ENCODE results near the gene EPHA5.
"Not testable (repeated sequence)": the region's sequence is repeated elsewhere in the genome, so short reads cannot be mapped to it uniquely, and the experiment has no call there.

The EPHA5 gene

GRCh38 chr4:65358914-65359313 is 311.4 kb downstream of the EPHA5 start:
- no peak overlapping the region for H3K27ac ChIP-seq (ENCODE audit: low read length)
- no peaks in the 10 kb centered on the region for H3K9me3 ChIP-seq (ENCODE audit: control insufficient read depth, low read depth, low read length)
- H3K36me3 ChIP-seq (ENCODE audit: control insufficient read depth, low read depth, low read length), result no peaks in the 10 kb centered on the region
- no peaks in the 10 kb centered on the region for H3K4me1 ChIP-seq (ENCODE audit: control insufficient read depth, low read depth, low read length)
- no peak overlapping the region for H3K4me3 ChIP-seq (ENCODE audit: low read length)
- no peak overlapping the region for H3K9ac ChIP-seq (ENCODE audit: low read length)
- no peaks in the 10 kb centered on the region for H3K27me3 ChIP-seq (ENCODE audit: control insufficient read depth, insufficient read depth, low read length)

GRCh38 chr4:65353098-65353497 is 317.2 kb downstream of the EPHA5 start:
- Histone ChIP-seq H3K9ac (ENCODE audit: low read length) (no peak overlapping the region), H3K4me1 (ENCODE audit: control insufficient read depth, low read depth, low read length) (no peaks in the 10 kb centered on the region), H3K9me3 (ENCODE audit: control insufficient read depth, low read depth, low read length) (no peaks in the 10 kb centered on the region), H3K27ac (ENCODE audit: low read length) (no peak overlapping the region), H3K4me3 (ENCODE audit: low read length) (no peak overlapping the region), H3K36me3 (ENCODE audit: control insufficient read depth, low read depth, low read length) (no peaks in the 10 kb centered on the region), H3K27me3 (ENCODE audit: control insufficient read depth, insufficient read depth, low read length) (no peaks in the 10 kb centered on the region)

DNA sequence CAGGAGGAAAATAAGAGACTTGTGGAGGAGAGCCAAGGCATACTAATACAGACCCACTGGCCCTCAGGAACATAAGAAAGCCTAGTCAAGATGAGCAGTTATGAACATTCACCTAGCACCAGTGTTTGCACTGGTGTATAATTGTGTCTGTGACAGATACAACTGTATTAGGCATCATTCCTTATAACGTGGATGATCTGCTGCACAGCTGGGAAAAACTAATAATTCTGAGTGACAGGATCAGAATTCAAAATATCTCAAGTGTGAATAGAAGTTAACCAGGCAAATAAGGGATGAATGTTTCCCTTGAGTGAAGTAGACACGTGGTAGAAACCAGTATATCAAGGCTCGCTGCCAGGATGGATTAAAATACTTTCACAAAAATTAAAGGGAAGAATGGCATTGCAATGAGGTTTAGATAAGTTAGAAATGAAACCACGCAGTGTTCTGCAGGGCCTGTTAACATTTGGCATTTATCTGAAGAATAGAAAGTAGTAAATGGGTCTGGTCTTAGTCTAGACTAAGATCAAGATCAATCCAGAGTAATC is 325.9 kb downstream of the EPHA5 start:
- Histone ChIP-seq H3K4me3 (ENCODE audit: low read length) (no peak overlapping the region), H3K36me3 (ENCODE audit: control insufficient read depth, low read depth, low read length) (no peaks in the 10 kb centered on the region), H3K4me1 (ENCODE audit: control insufficient read depth, low read depth, low read length) (no peaks in the 10 kb centered on the region), H3K27me3 (ENCODE audit: control insufficient read depth, insufficient read depth, low read length) (no peaks in the 10 kb centered on the region), H3K27ac (ENCODE audit: low read length) (no peak overlapping the region), H3K9me3 (ENCODE audit: control insufficient read depth, low read depth, low read length) (no peaks in the 10 kb centered on the region), H3K9ac (ENCODE audit: low read length) (no peak overlapping the region)

GRCh38 chr4:65343342-65343741 is 326.9 kb downstream of the EPHA5 start:
- Histone ChIP-seq H3K4me1 (ENCODE audit: control insufficient read depth, low read depth, low read length) (no peaks in the 10 kb centered on the region), H3K27ac (ENCODE audit: low read length) (no peak overlapping the region), H3K36me3 (ENCODE audit: control insufficient read depth, low read depth, low read length) (no peaks in the 10 kb centered on the region), H3K9me3 (ENCODE audit: control insufficient read depth, low read depth, low read length) (no peaks in the 10 kb centered on the region), H3K9ac (ENCODE audit: low read length) (no peak overlapping the region), H3K27me3 (ENCODE audit: control insufficient read depth, insufficient read depth, low read length) (no peaks in the 10 kb centered on the region), H3K4me3 (ENCODE audit: low read length) (no peak overlapping the region)

GRCh38 chr4:65341557-65341956 is 328.7 kb downstream of the EPHA5 start:
- H3K27ac ChIP-seq (ENCODE audit: low read length), result no peak overlapping the region
- no peak overlapping the region for H3K4me3 ChIP-seq (ENCODE audit: low read length)
- H3K36me3 ChIP-seq (ENCODE audit: control insufficient read depth, low read depth, low read length), result no peaks in the 10 kb centered on the region
- no peak overlapping the region for H3K9ac ChIP-seq (ENCODE audit: low read length)
- H3K9me3 ChIP-seq (ENCODE audit: control insufficient read depth, low read depth, low read length), result no peaks in the 10 kb centered on the region
- H3K27me3 ChIP-seq (ENCODE audit: control insufficient read depth, insufficient read depth, low read length), result no peaks in the 10 kb centered on the region
- H3K4me1 ChIP-seq (ENCODE audit: control insufficient read depth, low read depth, low read length), result no peaks in the 10 kb centered on the region

DNA sequence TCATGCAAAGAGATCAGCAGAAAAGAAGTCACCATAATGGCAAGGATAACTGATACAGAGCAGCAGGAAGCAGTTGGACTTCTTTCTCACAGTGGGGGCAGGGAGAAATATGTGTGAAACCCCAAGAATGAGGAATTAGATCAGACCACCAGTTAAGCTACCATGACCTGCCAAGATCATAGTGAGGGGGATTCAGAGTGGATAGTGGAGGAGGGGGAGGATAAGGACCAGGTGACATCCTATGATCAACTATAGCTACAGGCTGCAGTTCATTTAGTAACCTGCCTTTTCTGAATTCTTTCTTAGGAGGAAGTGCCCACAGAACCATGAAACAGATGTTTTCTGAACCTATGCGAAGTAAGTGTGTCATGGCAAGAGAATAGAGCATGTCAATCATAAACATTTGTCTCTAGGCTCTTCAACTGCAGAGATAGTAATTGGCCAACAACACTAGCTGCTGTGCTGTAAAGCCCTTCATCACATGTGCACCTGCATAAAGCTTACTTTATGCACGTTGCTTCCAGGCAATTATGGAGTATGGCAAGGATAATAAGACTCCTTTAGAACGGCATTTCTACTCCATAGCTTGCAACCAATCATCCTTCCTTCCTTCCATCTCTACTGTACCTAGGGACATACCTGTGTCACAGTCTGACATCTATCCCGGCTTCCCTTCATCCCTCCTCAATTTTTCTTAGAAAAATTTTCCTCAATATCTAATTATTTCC is 329.7 kb downstream of the EPHA5 start:
- Histone ChIP-seq H3K27ac (ENCODE audit: low read length) (no peak overlapping the region), H3K4me1 (ENCODE audit: control insufficient read depth, low read depth, low read length) (no peaks in the 10 kb centered on the region), H3K9me3 (ENCODE audit: control insufficient read depth, low read depth, low read length) (no peaks in the 10 kb centered on the region), H3K4me3 (ENCODE audit: low read length) (no peak overlapping the region), H3K9ac (ENCODE audit: low read length) (no peak overlapping the region), H3K27me3 (ENCODE audit: control insufficient read depth, insufficient read depth, low read length) (no peaks in the 10 kb centered on the region), H3K36me3 (ENCODE audit: control insufficient read depth, low read depth, low read length) (no peaks in the 10 kb centered on the region)

- H3K9me3 ChIP-seq (ENCODE audit: control insufficient read depth, low read depth, low read length), result no peaks in the 10 kb centered on the region
- H3K9ac ChIP-seq (ENCODE audit: low read length), result no peak overlapping the region
- H3K27me3 ChIP-seq (ENCODE audit: control insufficient read depth, insufficient read depth, low read length), result no peaks in the 10 kb centered on the region
- no peaks in the 10 kb centered on the region for H3K36me3 ChIP-seq (ENCODE audit: control insufficient read depth, low read depth, low read length)
- H3K4me3 ChIP-seq (ENCODE audit: low read length), result no peak overlapping the region
- no peaks in the 10 kb centered on the region for H3K4me1 ChIP-seq (ENCODE audit: control insufficient read depth, low read depth, low read length)
- no peak overlapping the region for H3K27ac ChIP-seq (ENCODE audit: low read length)
Measured at GRCh38 chr4:65337371-65337770, 332.9 kb downstream of the EPHA5 start.

DNA sequence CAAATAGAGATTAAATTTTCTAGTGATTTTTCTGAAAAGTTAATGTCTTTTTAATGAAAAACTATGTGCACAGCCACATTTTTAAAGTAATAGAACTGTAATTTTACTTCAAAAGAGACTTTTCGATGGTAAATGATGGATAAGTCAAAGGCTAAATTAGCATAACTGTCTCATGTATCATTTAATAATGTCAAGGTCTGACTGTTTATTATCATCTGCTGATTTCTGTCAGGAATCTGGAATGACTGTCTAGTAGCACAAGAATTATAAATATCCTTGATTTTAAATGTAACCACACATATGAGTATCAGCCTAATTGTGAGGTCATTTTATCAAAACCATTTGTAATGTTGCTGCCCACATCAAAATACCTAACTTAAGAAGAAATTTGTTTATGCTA is 333.8 kb downstream of the EPHA5 start:
- H3K4me1 ChIP-seq (ENCODE audit: control insufficient read depth, low read depth, low read length), result no peaks in the 10 kb centered on the region
- H3K9me3 ChIP-seq (ENCODE audit: control insufficient read depth, low read depth, low read length), result no peaks in the 10 kb centered on the region
- H3K9ac ChIP-seq (ENCODE audit: low read length), result no peak overlapping the region

GRCh38 chr4:65316534-65316933 is 353.8 kb downstream of the EPHA5 start:
- no peak overlapping the region for H3K4me3 ChIP-seq (ENCODE audit: low read length)
- H3K27ac ChIP-seq (ENCODE audit: low read length), result no peak overlapping the region
- no peaks in the 10 kb centered on the region for H3K4me1 ChIP-seq (ENCODE audit: control insufficient read depth, low read depth, low read length)
- no peaks in the 10 kb centered on the region for H3K36me3 ChIP-seq (ENCODE audit: control insufficient read depth, low read depth, low read length)
- no peaks in the 10 kb centered on the region for H3K27me3 ChIP-seq (ENCODE audit: control insufficient read depth, insufficient read depth, low read length)
- H3K9me3 ChIP-seq (ENCODE audit: control insufficient read depth, low read depth, low read length), result no peaks in the 10 kb centered on the region
- no peak overlapping the region for H3K9ac ChIP-seq (ENCODE audit: low read length)

More for the DNA sequence above, 333.8 kb downstream of the EPHA5 start:
- Histone ChIP-seq H3K27ac (ENCODE audit: low read length) (no peak overlapping the region), H3K27me3 (ENCODE audit: control insufficient read depth, insufficient read depth, low read length) (no peaks in the 10 kb centered on the region), H3K36me3 (ENCODE audit: control insufficient read depth, low read depth, low read length) (no peaks in the 10 kb centered on the region), H3K4me3 (ENCODE audit: low read length) (no peak overlapping the region)

DNA sequence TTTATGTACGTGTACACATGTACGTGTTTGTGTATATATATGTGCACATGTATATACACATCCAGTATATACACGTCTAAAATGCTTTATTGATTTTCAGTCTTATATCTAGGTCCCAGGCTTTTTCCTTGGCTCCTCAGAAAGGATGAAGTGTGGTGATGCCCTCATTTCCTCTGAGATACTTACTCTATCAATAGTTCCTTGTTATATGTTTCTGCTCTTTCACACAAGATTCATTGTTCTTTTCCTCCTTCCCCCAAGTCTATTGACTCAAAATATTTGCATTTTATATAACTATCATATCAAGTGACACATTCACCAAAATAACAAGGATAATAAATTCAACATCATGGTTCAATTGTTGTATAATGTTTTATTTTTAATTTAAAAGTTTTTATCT is 359.2 kb downstream of the EPHA5 start:
- H3K36me3 ChIP-seq (ENCODE audit: control insufficient read depth, low read depth, low read length), result no peaks in the 10 kb centered on the region
- no peaks in the 10 kb centered on the region for H3K4me1 ChIP-seq (ENCODE audit: control insufficient read depth, low read depth, low read length)
- no peaks in the 10 kb centered on the region for H3K9me3 ChIP-seq (ENCODE audit: control insufficient read depth, low read depth, low read length)

GRCh38 chr4:65310586-65310985 is 359.7 kb downstream of the EPHA5 start:
- no peaks in the 10 kb centered on the region for H3K27me3 ChIP-seq (ENCODE audit: control insufficient read depth, insufficient read depth, low read length)
- H3K27ac ChIP-seq (ENCODE audit: low read length), result no peak overlapping the region
- no peak overlapping the region for H3K9ac ChIP-seq (ENCODE audit: low read length)
- no peaks in the 10 kb centered on the region for H3K4me1 ChIP-seq (ENCODE audit: control insufficient read depth, low read depth, low read length)
- H3K36me3 ChIP-seq (ENCODE audit: control insufficient read depth, low read depth, low read length), result no peaks in the 10 kb centered on the region
- no peaks in the 10 kb centered on the region for H3K9me3 ChIP-seq (ENCODE audit: control insufficient read depth, low read depth, low read length)
- H3K4me3 ChIP-seq (ENCODE audit: low read length), result no peak overlapping the region

More for the DNA sequence above, 359.2 kb downstream of the EPHA5 start:
- H3K4me3 ChIP-seq (ENCODE audit: low read length), result no peak overlapping the region
- H3K27ac ChIP-seq (ENCODE audit: low read length), result no peak overlapping the region
- no peaks in the 10 kb centered on the region for H3K27me3 ChIP-seq (ENCODE audit: control insufficient read depth, insufficient read depth, low read length)
- H3K9ac ChIP-seq (ENCODE audit: low read length), result no peak overlapping the region

DNA sequence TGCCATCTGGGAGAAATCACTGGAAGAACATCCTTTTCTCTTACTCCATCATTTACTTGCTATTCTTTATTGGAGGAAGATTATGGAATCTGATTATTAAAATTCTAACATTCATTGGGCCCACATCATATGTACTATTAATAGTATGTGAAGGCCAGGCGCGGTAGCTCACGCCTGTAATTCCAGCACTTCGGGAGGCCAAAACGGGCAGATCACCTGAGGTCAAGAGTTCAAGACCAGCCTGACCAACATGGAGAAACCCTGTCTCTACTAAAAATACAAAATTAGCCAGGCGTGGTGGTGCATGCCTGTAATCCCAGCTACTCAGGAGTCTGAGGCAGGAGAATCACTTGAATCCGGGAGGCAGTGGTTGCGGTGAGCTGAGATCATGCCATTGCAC is 361.7 kb downstream of the EPHA5 start:
- H3K4me3 ChIP-seq (ENCODE audit: low read length); H3K9me3 ChIP-seq (ENCODE audit: control insufficient read depth, low read depth, low read length); H3K4me1 ChIP-seq (ENCODE audit: control insufficient read depth, low read depth, low read length); H3K36me3 ChIP-seq (ENCODE audit: control insufficient read depth, low read depth, low read length); H3K27ac ChIP-seq (ENCODE audit: low read length); H3K27me3 ChIP-seq (ENCODE audit: control insufficient read depth, insufficient read depth, low read length); H3K9ac ChIP-seq (ENCODE audit: low read length): not testable (repeated sequence)

Measured in iPS-18a (cell line).